ENCODE measurements around the gene MDFI.
"Not testable (repeated sequence)": the region's sequence is repeated elsewhere in the genome, so short reads cannot be mapped to it uniquely, and the experiment has no call there.

The MDFI gene

DNA sequence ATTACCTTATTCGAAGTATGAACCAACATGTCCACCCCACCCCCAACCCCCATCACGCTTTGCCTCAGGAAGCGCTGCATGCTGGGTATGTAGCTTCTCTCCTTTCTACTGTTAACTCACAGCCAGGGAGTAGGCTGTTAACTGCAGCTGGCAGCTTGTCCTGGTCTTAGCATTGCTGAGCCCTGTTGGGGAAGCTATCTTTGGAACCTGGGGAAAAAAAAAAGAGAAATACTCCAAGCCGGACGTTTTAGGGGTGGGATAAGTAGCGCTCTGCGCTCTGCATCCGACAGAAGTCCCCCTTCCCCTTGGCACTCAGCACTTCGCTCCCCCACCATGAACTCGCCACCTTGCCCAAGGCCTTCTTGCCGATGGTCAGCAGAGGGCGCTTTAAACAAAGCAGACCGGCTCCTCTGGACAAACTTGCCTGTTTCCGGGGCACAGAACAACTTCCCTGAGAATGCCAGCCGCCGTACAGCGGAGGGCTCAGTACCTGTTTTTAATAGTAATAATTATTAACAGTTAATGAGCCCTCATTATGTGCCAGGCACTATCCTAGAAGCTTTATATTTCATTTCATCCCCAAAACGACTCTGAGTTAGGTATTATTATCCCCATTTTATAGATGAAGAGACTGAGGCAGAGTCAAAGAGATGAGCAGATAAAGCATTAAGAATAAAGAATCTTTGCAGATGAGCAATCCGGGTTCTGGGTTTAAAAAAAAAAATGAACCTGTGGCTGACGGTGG lies 35.2 kb upstream of the MDFI start:
- peak; percentile 69 for DNase-seq

DNA sequence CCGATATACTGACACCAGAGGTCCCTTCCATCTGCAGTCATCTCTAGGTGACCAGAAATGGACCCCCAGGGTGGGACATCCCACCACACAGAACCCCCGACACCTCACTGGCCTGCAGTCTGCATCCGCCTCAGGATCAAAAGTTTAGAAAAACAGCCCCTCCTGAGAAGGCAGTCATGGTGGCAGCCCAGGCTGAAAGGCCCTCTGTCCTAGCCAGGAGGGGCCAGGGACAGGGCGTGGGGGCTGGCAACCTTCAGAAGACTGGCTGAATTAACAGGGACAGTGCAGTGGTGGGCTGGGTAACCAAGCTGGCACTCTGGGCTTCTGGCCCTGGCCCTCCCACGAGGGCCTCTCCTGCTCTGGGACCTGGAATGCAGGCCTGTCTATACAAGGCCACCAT lies 34.3 kb upstream of the MDFI start:
- DNase-seq = no peak

DNA sequence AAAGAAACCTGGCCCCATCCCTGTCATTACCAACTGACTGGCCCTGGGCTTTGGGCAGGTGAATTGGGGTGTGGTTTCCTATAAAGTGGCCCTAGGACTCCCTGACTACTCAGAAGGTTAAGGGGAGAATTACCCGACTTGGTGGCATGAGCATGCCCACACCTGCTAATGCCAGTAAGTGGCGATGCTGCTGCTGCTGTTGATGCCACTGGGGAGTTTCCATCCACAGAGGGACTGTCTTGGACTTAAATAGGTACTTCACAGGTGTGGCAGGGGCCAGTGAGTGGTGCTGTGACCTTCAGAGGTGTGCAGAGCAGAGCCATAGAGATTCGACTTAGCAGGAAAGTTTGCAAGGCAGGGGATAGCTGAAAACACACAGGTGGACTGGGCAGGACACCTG lies 32.6 kb upstream of the MDFI start:
- DNase-seq = no peak

DNA sequence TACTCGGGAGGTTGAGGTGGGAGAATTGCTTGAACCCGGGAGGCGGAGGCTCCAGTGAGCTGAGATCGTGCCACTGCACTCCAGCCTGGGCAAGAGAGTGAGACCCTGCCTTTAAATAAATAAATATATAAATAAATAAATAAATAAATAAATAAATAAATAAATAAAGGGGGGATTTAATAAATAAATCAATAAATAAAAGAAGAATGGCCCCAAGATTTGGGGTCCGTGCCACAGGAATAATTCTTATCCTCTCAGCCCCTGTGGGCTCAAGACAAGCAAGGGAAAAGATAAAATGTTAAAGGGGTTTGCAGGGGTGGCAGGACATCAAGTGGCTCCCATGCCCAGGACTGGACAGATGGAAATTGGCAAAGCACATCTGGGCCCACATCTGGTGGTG lies 31.2 kb upstream of the MDFI start:
- no peak for DNase-seq

DNA sequence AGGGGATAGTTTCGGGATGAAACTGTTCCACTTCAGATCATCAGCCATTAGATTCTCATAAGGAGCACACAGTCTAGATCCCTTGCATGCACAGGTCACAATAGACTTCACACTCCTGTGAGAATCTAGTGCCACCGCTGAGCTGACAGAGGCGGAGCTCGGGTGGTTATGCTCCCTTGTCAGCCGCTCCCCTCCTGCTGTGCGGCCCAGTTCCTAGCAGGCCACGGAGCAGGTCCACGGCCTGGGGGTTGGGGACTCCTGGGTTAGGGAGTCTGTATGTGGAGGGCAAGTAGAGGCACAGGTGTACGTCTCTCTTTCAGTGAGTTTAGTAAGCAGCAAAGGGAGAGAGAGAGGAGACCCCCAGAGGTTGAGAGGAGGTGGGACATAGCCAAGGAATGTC lies 30.5 kb upstream of the MDFI start:
- DNase-seq = no peak

DNA sequence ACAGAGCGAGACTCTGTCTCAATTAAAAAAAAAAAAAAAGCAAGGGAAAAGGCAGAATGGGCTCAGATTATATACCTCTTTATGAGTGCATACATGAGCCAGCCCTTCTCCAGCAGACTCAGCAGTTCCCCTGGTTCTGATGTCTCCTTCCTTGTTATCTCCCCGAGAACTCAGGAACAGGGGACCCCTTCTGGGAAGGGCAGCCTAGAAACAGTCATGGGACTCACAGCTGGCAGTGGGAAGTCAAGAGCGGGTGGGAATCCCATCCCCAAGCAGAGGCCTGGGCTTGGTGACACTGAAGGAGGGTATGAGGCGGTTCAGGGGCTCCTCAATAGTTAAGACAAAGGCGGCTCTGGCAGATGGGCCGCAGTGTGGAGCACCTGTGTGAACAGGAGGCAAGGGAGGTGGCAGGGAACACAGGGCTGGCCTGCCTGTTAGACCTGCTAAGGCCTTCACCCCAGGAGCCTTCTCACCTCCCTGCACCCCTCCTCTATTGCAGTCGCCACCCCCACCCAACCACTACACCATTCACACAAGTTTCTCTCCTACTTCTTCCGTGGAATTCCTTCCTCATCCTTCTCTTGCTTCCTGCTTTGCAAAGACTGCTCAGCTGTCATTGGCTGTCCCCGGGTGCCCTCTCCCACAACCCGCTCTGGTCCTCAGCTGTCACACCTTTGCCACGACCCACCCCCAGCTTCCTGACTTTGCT lies 29.7 kb upstream of the MDFI start:
- no peak for DNase-seq

DNA sequence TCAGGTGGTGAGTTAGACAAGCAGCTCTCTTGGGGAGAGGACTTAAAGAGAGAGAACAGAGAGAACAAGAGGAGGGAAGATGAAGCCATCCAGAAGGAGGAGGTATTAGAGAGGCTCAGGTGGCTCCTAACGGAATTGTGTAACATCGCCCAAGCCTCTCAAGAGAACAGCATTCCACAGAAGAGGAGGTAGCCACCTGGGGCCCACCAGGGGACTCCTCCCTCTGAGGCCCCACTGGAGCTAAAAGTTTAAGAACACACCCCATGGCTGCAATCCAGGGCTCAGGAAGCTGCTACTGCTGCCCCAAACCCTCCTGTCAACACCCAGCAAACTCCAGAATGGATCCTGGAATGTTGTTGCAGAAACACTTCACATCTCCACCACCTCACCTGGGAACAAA lies 23.6 kb upstream of the MDFI start:
- DNase-seq = no peak

DNA sequence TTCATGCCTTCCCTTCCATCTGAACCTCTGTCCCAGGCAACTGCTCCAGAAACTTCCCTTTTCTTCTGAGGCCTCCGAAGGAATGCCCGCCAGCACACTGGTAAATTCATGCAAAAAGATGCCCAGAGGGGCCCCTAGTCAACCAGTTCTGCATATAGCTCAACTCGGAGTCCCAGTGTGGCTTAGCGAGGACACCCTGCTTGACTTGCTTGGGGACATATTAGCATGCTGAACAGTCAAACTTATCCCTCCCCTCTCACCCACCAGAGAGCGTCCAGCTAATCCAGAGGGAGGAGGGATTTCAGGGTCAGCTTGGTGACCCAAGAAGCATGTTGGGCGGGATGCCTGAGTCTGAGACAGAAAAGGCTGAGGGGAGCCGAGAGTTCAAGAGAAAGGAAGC lies 23.0 kb upstream of the MDFI start:
- DNase-seq = no peak

DNA sequence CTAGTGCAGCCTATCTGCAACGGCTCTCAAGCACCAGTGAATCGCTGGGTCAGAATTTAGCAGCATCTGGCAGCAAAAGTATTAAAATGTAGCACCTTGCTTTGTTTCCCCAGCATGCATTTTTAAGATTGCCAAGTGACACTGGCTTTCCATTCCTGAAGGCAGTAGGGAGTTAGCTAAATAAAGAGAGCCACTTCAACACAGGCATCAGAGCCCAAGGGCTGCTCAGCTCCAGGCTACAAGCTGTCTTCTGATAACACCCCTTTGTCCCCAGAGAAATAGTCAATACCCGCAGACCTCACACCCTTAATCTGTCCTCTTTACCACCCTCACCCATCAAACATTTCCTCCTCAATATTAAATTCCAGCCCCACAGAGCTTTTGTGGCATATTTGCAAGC lies 19.7 kb upstream of the MDFI start:
- no peak for DNase-seq

DNA sequence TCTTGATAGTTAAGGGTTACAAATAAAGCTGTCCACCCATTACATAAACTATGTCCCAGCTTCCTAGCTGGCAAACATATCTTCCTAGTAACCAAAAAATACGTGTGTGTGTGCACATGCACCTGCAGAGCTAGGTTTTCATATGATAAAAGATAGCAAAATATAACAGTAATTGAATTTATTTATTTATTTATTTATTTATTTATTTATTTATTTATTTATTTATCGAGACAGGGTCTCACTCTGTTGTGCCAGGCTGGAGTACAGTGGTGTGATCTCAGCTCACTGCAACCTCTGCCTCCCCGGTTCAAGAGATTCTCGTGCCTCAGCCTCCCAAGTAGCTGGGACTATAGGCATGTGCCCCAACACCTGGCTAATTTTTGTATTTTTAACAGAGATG lies 19.1 kb upstream of the MDFI start:
- DNase-seq = not testable (repeated sequence)

DNA sequence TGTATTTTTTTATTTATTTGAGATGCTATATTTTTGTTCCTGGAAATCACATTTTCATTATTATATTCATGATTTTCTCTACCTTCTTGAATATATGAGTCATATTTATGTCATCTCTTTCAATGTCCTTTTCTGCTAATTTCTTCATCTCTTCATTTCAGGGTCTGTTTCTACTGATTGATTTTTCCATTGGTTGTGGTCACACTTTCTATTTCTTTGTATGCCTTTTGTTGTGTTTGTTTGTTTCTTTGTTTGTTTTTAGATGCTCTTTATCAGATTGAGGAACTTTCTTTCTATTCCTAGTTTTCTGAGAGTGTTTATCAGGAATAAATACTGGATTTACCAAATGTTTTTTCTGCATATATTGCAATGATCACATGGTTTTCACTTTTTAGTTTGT lies 16.9 kb upstream of the MDFI start:
- DNase-seq = no peak

DNA sequence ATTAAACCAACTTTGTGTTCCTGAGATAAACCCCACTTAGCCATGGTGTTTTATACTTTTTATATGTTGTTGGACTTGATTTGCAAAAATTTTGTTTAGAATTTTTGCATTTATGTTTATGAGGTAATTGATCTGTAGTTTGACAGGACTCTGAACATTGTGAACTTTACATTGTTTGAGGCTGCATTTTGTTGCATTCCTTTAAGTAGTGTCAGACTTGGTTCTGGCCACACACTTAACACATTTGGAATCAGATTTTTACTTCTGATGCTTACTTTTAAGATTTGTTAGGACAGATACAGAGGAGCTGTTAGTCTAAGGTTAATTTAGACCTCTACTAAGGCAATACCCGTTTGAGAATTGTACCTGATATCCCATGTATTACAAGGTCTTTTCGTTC lies 16.5 kb upstream of the MDFI start:
- DNase-seq = no peak

DNA sequence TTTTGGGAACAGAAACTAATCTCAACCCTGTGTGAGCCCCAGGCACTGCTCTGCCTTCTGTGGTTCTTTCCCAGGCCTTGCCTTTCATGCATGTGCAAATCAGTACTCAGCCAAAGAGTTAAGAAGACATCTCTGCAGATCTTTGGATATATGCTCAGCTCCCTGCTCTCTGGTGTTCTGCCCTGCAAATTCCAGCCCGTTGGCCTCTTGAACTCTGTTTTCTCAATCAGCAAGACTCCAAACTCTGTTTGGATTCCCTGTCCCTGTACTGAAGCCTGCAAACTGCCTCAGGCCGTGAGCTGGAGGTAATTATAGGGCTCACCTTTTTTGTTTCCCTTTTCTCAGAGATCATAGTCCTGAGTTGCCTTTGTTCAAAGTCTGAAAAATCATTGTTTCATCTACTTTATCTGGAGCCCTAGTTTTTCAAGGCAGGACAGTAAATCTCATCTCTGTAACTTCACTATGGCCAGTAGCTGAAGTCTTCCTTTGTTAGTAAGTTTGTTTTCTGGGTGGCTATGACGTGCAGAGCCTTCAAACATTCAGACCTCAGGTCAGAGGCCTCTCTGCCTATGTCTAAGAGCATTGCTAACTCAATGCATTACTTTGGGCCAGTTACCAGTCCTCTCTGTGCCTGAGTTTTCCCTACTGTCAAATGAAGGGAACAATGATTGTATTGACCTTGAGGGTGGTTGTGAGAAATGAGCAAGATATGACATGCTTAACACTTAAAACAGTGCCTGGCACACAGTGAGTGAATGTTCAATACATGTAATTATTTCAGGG lies 15.9 kb upstream of the MDFI start:
- DNase-seq = no peak

DNA sequence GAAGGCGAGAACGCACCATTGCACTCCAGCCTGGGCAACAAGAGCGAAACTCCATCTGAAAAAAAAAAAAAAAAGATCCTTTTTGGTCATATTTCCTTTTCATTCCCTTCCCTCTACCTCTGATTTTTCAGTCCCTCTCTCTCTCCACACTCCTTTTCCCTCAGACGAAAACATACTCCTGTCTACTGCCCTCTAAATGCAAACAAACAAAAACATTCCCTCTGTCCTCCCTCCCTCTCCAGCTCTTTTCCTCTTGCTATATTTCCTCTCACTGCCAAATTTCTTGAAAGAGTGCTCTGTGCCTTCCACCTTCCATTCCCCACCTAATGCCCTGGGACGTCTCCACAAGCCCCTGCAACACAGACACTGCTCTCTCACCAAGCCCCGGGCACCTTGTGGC lies 14.9 kb upstream of the MDFI start:
- no peak for DNase-seq

DNA sequence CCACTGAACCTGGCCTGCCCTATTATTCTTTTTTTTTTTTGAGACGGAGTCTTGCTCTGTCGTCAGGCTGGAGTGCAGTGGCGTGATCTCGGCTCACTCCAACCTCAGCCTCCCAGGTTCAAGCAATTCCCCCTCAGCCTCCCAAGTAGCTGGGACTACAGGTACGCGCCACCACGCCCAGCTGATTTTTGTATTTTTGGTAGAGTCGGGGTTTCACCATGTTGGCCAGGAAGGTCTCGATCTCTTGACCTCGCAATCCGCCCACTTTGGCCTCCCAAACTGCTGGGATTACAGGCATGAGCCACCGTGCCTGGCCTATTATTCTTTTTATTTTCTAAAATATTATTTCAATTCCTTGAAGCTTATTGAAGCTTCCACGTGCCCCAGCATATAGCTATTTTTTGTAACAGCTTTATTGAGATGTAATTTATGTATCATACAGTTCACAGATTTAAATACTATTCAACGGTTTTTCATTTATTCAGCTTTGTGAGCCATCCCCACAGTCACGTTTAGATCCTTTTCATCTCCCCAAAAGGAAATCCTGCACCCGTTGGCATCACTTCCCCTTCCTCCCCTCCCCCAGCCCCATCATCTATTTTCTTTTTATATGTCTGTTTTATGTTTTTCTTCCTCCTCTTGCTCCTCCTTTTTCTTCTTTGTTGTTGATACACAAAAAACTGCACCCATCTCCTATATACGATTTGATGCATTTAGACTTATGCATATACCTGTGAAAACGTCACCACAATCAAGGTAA lies 13.5 kb upstream of the MDFI start:
- no peak for DNase-seq

DNA sequence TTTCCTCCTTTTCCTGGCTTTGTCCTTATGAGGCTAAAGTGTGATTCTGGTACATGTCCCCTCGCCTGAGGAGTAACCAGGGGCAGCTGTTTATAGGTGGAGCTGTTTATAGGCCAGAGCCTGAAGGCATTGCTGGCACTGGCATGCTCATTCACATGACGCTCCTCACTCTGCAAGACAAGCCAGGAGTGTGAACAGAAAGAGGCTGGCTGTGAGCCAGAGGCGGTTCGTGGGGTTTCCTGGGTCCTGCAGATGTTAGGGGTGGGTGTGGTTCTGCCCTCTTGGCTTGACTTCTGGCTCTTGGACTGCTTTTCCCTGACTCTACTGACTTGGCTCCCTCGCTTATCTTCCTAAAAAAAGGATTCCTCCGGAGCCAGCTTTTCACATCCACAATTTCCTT lies 12.8 kb upstream of the MDFI start:
- DNase-seq = peak; percentile 25

DNA sequence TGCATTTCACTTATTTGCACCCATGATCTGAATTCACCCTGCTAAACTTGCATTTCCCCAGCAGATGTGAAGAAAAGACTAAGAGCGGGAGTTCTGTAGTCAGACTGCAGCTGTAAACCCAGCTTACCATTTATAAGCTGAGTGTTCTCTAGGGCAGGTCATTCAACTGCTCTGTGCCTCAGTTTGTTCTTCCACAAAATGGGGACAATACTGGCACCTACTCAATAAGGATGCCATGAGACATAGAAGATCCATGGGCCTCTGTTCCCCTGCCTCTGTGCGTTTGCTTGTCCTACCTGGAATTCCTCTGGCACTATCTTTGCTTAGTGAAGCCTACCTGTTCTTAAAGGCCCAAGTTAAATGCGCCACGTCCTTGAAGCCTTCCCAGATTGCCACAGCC lies 12.2 kb upstream of the MDFI start:
- DNase-seq = no peak

DNA sequence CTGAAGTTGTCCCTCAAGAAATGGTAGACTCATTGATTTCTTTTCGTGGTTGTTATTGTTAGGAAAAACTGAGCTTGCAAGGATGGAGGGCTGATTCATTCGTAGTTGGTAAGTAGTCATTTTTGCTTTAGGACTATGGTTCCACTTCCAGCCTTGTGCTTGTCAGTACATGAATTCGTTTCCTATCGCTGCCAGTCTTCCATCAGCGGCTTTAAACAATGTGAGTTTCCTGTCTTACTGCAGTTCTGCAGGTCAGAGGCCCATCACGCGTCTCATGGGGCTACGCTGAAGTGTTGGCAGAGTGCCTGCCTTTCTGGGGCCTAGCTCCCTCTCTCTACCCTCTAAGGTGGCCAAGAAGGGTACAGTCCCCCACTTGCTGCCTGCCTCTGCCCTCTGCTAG lies 11.4 kb upstream of the MDFI start:
- no peak for DNase-seq

DNA sequence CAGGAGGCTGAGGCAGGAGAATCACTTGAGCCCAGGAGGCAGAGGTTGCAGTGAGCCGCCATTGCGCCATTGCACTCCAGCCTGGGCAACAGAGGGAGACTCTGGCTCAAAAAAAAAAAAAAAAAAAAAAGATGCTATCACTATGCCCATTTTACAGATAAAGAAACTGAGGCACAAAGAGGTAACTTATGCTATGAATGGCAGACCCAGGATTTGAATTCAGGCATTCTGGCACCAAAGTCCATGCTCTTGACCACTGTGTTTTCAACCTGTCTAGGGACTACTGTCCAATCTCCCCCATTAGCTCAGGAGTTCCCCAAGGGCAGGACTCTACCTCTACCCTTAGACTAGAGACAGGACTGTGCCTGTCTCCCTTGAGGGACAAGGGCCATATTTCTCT lies 9.1 kb upstream of the MDFI start:
- DNase-seq = no peak

DNA sequence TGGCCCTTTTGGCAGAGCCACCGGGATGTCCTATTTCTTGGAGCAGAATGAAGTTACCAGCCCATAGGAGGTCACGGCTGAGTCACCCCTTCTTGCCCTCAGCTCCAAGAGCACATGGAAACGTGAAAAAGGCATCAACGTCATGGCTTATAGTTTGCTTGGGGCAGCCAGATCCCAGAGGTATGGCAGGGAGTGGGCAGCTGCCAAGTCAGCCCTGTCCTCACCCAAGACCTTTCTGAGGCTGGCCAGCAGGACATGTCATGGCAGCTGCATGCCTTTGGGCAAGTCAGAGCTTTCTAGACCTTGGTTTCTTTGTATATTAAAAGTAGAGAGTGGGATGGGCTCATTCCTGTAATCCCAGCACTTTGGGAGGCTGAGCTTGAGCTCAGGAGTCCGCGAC lies 8.2 kb upstream of the MDFI start:
- no peak for DNase-seq

DNA sequence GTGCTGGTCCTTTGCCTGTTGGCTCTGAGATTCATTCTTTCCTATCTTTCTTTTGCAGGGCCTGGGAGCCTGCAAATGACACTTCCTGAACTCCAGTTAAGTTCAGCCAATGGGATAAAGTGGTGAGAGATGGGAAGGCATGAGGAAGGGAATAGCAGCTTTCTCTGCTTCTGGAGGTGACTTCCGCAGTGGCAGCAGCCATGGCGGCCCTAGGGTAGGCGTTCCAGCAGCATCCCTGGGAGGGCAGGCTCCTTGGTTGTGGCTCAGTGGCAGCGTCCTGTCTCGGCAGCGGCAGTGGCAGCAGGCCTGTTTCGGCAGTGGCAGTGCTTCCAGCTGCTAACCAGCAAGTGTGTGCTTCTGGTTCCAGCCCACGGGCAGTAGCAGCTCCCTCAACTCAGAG lies 7.3 kb upstream of the MDFI start:
- no peak for DNase-seq

DNA sequence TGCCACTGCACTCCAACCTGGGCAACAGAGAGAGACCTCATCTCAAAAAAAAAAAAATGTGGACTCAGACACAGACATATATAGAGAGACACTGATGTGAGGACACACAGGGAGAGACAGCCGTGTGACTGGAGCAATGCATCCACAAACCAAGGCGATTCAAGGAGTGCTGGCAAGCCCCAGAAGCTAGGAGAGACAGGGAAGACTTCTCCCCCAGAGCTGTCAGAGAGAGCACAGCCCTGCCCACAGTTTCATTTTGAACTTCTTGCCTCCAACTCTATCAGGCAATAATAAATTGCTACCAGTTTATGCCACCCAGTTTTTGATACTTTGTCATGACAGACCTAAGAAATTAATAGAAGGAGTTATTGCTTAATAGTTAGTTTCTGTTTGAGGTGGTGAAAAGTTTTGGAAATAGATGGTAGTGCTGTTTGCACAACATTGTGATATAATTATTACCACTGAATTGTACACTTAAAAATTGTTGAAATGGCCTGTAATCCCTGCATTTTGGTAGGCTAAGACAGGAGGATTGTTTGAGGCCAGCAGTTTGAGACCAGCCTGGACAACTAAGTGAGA lies 5.1 kb upstream of the MDFI start:
- no peak for DNase-seq

DNA sequence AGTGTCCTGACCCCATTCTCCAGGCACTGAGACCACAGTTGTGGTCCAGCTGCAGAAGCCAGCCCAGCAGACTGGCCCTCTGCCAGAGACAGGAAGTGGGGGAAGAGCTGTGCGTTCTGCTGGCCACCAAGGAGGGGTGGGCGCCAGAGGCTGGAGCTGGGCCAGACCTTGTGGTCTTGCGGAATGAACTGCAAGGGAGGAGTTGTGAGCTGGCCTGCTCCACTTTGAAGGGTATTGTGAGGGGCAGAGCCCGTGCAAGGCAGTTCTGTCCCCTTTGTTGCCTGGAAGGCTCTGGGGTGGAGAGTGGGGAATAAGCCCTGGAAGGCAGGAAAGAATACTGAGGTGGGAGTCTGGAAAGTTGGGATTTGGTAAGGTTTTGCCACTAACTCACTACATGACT lies 3.6 kb upstream of the MDFI start:
- DNase-seq = no peak

Data from NCI-H1694 (cell line).